Activated T-cell treated with anti-CD3 and anti-CD28 coated beads, Interleukin-2, amount 50 U/mL, for 72 hours (primary cell): ENCODE measurements around the gene ICE2. TPM values are rescaled to one million over a fixed set of nuclear protein-coding genes. Genes with fewer than 3 reads are reported as not detected.

Experiments
- ATAC-seq, 2 donors: fragments of 150-1000 bp; cut with Tn5 transposase; replicated peaks in 1 of 2; 2 replicates each; pipeline ENCODE4 v1.10.0; 2021; ENCODE audit warnings: moderate library complexity in 2 of 2, mild to moderate bottlenecking in 1 of 2
- DNase-seq, 2 donors: peaks; one replicate each; pipeline ENCODE4 v3.0.0; 2021 to 2022; ENCODE audit warnings: mixed read lengths in 1 of 2
- H3K27ac Mint-ChIP-seq: one replicate; pipeline ENCODE4 v1.8.0; 2022; ENCODE audit warnings: mild to moderate bottlenecking, moderate library complexity, mixed read lengths
- H3K27me3 Mint-ChIP-seq: one replicate; pipeline ENCODE4 v1.8.0; 2022; ENCODE audit warnings: low read depth, mixed read lengths
- H3K36me3 Mint-ChIP-seq, 2 donors: one replicate each; pipeline ENCODE4 v1.8.0; 2022; ENCODE audit warnings: mixed read lengths in 2 of 2, mild to moderate bottlenecking in 1 of 2; ENCODE audit not compliant: insufficient read depth in 2 of 2
- H3K4me1 Mint-ChIP-seq: one replicate; pipeline ENCODE4 v1.8.0; 2022; ENCODE audit warnings: low read depth, mixed read lengths
- H3K4me3 Mint-ChIP-seq, 2 donors: one replicate each; pipeline ENCODE4 v1.8.0; 2022; ENCODE audit warnings: mild to moderate bottlenecking in 2 of 2, mixed read lengths in 2 of 2, moderate library complexity in 2 of 2
- H3K9me3 Mint-ChIP-seq, 2 donors: one replicate each; pipeline ENCODE4 v1.8.0; 2022; ENCODE audit warnings: mixed read lengths in 2 of 2
- total RNA-seq, 2 donors: library from RNA; stranded (reverse); gene quantifications; one replicate each; pipeline ENCODE4 v1.2.3, GENCODE V29; 2022

The ICE2 gene
- total RNA-seq, 2 donors from 2014 or later = 81.5 to 91.7 TPM

DNA sequence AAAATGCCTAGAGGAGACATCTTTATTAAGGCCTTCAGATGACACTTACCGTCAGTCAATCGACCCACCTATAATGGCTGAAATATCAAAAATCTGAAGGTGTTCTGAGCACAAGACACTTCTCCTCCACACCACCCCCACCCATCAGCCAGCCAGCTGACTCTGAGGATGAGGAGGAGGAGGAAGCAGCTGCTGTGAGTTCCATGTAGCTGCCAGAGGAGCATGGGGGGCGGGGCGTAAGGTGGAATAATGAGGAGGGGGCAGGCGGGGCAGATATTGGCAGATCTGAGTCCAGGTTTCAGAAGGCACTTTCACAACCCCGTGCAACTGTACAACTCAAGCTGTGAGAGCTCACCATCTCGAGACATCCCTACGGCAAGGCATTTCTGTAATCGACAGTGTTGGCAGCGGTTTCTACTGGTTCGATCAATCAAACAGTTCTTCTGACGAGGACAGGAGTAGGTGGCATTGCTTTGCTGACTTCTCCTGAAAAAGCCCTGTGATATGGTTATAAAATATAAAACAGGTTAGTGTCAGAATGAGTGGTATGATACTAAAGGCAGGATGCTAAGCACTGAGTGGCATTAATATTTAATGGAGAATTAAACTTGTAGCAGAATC lies 35.4 kb upstream of the ICE2 start:
- Mint-ChIP-seq H3K4me3 (no peak overlapping the region), H3K36me3 (peaks cover 18 to 23% of the 10 kb centered on the region in 2 donors), H3K4me1 (peaks cover 37% of the 10 kb centered on the region), H3K27ac (no peak overlapping the region), H3K27me3 (no peaks in the 10 kb centered on the region), H3K9me3 (no peaks in the 10 kb centered on the region)
- no peak for ATAC-seq
- no peak for DNase-seq

DNA sequence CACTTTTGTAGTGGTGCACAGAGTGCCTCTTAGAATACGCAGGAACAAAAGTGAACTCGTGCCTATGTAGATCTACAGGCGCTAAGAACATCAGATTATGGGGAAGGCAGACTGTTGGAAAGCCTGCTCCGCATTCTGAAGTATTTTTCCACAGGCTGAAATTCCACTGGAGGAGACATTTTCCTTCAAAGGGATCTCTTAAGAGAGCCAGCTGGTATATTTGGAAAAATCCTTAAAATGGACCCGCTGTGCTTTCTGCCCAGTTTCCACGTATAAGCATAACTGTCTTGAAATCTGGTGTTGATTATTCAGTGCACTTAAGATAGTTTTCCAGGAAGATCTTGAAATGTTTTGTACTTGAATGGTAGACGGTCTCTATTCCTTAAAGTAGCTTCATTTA lies 34.7 kb upstream of the ICE2 start:
- Mint-ChIP-seq H3K36me3 (peaks cover 18 to 23% of the 10 kb centered on the region in 2 donors), H3K27ac (no peak overlapping the region), H3K27me3 (no peaks in the 10 kb centered on the region), H3K4me3 (no peak overlapping the region), H3K4me1 (peaks cover 42% of the 10 kb centered on the region), H3K9me3 (no peaks in the 10 kb centered on the region)
- no peak for DNase-seq
- ATAC-seq = no peak

DNA sequence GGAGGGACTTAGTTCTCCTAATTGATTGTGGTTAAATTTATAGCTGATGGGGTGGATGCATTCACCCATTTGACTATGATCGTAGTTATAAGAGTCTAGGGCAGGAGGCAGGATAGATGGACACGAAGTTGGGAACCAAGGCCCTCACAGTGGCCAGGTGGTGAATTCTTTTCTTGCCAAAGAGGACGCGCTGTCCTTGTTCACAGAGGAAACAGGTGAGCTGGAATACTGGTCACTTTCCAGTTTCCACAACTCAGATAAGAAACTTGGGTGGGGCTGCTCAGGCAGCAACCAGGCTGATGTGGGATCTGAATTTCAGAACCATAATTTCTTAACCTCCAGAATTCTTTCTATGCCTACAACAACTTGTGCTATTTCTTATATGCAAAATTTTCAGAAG lies 34.0 kb upstream of the ICE2 start:
- peaks cover 15 to 23% of the 10 kb centered on the region in 2 donors for H3K36me3 Mint-ChIP-seq
- ATAC-seq = no peak
- no peak for DNase-seq
- H3K4me1 Mint-ChIP-seq = peaks cover 49% of the 10 kb centered on the region
- no peak overlapping the region for H3K4me3 Mint-ChIP-seq
- H3K27me3 Mint-ChIP-seq = no peaks in the 10 kb centered on the region
- H3K27ac Mint-ChIP-seq = no peak overlapping the region
- no peaks in the 10 kb centered on the region for H3K9me3 Mint-ChIP-seq

DNA sequence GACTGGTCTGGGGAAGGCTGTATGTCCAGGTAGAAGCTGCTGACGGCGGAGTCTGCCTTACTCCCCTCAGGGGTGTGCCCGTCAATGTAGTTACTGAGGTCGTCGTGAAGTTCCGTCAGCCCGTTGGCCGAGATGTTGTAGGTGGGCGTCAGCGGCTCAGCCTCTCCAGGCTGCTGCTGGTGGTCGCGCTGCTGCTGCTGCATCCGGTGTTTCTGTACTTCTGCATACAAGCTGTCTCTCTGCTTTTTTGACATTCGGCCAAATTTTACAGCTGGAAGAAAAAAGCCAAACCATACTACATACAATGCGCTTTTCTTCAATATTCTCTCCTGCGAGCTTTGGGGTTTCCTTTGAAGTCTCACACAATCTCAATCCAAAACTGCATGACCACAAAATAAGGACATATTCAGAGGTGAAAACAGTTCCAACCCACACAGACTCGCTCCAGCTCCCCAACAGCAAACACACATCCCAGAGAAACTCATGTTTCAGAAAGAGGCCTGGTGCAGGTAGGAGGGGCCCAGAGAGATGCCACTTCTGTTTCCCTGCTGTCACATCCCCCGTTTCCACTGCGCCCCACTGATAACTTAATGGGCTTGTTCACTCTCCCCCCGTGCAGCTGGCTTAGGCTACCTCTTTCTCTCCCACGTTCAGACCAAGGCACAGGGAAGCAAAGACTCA lies 32.5 kb upstream of the ICE2 start:
- ATAC-seq (no peak), DNase-seq (no peak)
- Mint-ChIP-seq H3K27ac (peak overlapping the region; percentile 56), H3K4me3 (peak overlapping the region; percentile 47 to 48), H3K4me1 (peaks cover 58% of the 10 kb centered on the region), H3K9me3 (no peaks in the 10 kb centered on the region), H3K36me3 (peaks cover 15 to 23% of the 10 kb centered on the region in 2 donors), H3K27me3 (no peaks in the 10 kb centered on the region)

DNA sequence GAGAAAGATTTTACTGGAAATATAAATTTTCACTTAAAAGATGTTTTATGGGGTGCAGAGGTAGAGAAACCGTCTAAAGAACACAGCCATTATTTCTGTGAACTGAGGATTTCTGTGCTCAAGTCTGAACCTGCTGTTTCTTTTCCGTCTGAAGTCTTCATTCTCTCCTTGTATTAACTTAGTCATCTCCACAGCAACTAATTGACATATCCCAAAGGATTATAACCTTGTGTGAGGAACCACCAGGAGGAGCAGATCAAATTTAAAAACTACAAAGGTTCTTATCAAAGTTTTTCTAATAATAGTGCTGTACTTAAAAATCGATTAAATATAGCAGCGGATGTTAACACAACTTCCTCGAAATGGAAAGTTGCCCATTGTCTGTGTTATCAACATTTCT lies 31.1 kb upstream of the ICE2 start:
- DNase-seq = no peak
- ATAC-seq = no peak
- Mint-ChIP-seq H3K27ac (peak overlapping the region; percentile 64), H3K4me3 (peak overlapping the region in 1 of 2 donors; percentile 42), H3K27me3 (no peaks in the 10 kb centered on the region), H3K9me3 (no peaks in the 10 kb centered on the region), H3K36me3 (peaks cover 15 to 27% of the 10 kb centered on the region in 2 donors), H3K4me1 (peaks cover 58% of the 10 kb centered on the region)

DNA sequence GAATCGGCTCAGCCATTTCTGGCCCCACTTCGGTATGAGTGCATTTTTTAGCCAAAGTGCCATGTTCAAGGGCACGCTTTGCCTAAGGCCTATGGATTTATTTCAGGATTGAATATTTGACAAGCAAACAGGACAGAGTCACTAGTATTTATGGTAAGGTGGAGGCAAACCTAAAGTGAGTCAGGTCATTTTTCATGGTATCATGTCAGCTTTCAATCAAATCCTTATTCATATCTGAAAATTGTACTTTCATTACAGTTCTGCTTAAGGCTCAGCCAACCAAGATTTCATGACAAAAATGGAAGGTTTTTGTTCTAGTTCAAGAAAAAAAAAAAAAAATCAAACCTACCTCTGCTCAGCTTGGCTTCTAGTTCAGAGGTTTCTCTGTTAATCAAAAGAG lies 30.5 kb upstream of the ICE2 start:
- H3K4me3 Mint-ChIP-seq = peak overlapping the region in 1 of 2 donors; percentile 42
- H3K4me1 Mint-ChIP-seq = peaks cover 58% of the 10 kb centered on the region
- peaks cover 15 to 27% of the 10 kb centered on the region in 2 donors for H3K36me3 Mint-ChIP-seq
- no peak for DNase-seq
- H3K27me3 Mint-ChIP-seq = no peaks in the 10 kb centered on the region
- peak; percentile 48 to 67 for ATAC-seq
- H3K9me3 Mint-ChIP-seq = no peaks in the 10 kb centered on the region
- peak overlapping the region; percentile 64 for H3K27ac Mint-ChIP-seq

DNA sequence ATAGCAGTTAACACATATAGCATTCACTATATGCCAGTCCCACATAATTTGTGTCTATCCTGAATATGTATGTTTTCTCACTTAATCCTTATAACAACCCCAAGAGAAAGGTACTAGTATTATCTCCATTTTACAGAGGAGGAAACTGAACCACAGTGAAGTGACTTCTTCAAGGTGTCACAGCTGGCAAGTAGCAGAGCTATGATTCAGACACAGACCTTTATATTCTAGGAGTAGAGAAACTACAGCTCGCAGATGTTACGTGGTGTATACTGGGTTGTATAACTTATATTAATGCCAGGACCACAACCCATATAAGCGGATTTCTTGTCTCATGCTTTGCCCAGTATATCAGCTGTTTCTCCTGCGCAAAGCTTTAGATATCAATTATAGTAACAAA lies 29.5 kb upstream of the ICE2 start:
- Mint-ChIP-seq H3K9me3 (no peaks in the 10 kb centered on the region), H3K27me3 (no peaks in the 10 kb centered on the region), H3K4me3 (peak overlapping the region in 1 of 2 donors; percentile 42), H3K4me1 (peaks cover 58% of the 10 kb centered on the region), H3K36me3 (peaks cover 7 to 23% of the 10 kb centered on the region in 2 donors), H3K27ac (peak overlapping the region; percentile 64)
- ATAC-seq (peak; percentile 66 to 72), DNase-seq (no peak)

DNA sequence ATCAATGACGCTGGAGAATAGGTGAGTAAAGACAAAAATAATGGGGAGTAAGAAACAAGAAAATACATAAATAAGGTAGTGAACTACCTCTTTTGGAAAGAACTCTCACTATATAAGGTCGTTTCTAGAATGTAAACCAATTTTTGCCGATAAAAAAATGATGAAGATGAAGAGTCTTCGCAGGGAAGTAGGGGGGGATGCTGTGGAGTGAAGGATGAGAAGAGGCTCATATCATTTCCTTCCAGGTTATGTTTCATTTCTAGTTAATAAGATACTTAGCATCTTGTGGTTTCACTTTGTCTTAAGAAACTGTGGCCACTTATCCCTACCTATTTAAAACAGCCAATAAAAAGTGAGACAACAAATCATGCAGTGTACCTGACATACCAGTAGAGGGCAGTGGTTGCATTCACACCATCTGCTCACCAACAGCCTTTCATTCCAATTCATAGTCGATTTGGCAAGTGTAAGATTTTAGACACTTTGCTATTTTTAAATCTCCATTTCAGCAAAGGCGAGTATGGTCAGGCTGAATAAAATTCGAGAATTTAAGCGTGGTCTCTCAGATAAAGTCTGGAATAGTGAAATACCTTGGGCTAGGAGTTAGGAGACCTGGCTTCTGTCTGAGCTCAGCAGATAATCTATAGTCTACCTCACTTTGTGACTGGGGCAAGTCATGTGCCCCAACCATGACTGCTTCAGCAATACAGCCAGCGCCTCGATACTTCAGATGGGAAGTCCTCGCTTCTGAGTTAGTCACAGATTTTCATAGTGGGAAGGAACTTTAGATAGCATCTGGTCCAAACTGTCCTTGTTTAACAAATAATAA lies 28.9 kb upstream of the ICE2 start:
- H3K27me3 Mint-ChIP-seq = no peaks in the 10 kb centered on the region
- ATAC-seq = peak; percentile 63 to 70
- peak; percentile 38 to 49 for DNase-seq
- peak overlapping the region; percentile 64 for H3K27ac Mint-ChIP-seq
- H3K4me3 Mint-ChIP-seq = peak overlapping the region in 1 of 2 donors; percentile 42
- H3K36me3 Mint-ChIP-seq = peaks cover 5 to 19% of the 10 kb centered on the region in 2 donors
- no peaks in the 10 kb centered on the region for H3K9me3 Mint-ChIP-seq
- H3K4me1 Mint-ChIP-seq = peaks cover 56% of the 10 kb centered on the region

DNA sequence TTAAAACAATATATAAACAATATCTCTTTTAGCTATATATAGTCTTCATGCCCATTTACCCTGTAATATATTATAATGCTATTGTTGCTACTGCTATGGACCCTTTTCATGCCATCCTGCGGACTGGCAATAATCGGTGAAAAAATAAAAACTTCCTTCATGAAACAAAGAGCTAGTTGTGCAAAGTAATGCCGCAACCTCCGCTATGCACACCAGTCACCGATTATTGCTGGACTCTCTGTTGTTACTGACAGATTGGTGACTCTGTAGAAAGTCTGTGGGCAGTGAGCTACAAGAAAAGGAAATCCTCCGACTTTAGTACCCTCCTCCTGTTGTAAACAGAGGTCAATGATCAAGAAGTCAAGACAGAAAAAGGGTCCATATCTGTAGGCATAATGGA lies 17.9 kb upstream of the ICE2 start:
- Mint-ChIP-seq H3K4me3 (no peak overlapping the region), H3K9me3 (no peaks in the 10 kb centered on the region), H3K4me1 (peaks cover 6% of the 10 kb centered on the region), H3K27ac (peak overlapping the region; percentile 61), H3K36me3 (peaks cover 2 to 7% of the 10 kb centered on the region in 2 donors), H3K27me3 (no peaks in the 10 kb centered on the region)
- no peak for ATAC-seq
- DNase-seq = no peak

DNA sequence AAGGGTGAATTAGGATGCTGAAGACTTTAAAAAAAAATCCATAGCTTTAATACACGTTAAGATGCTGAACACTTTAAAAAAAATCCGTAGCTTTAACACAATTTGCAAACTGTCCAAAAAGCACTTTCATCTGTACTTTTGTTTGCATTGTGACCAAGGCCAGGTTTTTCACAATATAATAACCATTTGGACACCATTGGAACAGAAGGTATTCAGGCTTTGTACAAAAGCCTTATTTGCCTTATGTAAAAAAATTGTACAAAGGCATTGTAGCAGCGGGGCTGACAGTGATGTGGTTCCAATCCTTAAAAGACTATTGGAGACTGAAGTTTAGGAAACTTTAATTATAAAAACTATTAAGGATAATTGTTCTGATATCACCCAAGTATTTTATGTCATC lies 15.2 kb upstream of the ICE2 start:
- ATAC-seq (no peak), DNase-seq (no peak)
- H3K27ac Mint-ChIP-seq = no peak overlapping the region
- no peaks in the 10 kb centered on the region for H3K27me3 Mint-ChIP-seq
- H3K36me3 Mint-ChIP-seq = peaks cover 2 to 7% of the 10 kb centered on the region in 2 donors
- no peaks in the 10 kb centered on the region for H3K9me3 Mint-ChIP-seq
- peaks cover 10% of the 10 kb centered on the region for H3K4me1 Mint-ChIP-seq
- H3K4me3 Mint-ChIP-seq = no peak overlapping the region

DNA sequence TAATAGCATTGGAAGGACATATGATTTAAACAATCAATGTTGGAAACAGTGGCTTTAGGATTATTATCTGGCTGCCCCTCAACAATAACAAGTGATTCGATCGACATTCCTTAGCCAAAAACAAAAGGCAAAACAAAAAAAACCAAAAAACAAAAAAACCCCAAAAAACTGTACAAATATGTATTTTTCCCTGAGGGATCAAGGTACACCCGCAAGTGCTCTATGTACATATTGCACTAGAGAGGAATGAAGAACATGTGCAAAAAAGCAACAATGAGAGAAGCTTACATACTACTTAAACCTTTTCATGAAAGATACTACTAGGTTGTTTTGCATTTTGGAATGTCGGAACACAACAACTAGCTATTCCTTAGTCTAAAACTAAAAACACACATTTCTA lies 14.2 kb upstream of the ICE2 start:
- no peaks in the 10 kb centered on the region for H3K9me3 Mint-ChIP-seq
- peaks cover 2 to 7% of the 10 kb centered on the region in 2 donors for H3K36me3 Mint-ChIP-seq
- ATAC-seq (no peak), DNase-seq (no peak)
- H3K27ac Mint-ChIP-seq = peak overlapping the region; percentile 48
- no peaks in the 10 kb centered on the region for H3K27me3 Mint-ChIP-seq
- H3K4me3 Mint-ChIP-seq = no peak overlapping the region
- peaks cover 10% of the 10 kb centered on the region for H3K4me1 Mint-ChIP-seq

DNA sequence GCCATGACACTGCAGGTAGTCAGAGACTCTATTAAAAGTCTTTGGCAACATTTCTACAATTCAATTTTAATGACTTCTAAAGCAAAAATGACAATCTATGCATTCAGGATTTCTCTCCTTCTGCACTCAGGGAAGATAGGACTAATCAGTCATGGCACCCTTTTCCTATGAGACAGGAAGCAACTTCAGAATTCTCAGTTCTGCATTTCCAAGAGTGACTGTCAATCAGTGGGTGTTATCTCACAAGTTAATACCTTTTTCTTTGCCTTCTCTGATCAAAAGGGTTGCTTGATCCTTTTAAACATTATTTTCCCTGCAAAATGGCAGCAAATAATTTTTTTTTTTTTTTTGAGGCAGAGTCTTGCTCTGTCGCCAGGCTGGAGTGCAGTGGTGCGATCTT lies 7.8 kb upstream of the ICE2 start:
- H3K4me1 Mint-ChIP-seq = peaks cover 11% of the 10 kb centered on the region
- H3K9me3 Mint-ChIP-seq = no peaks in the 10 kb centered on the region
- no peaks in the 10 kb centered on the region for H3K36me3 Mint-ChIP-seq
- no peak overlapping the region for H3K4me3 Mint-ChIP-seq
- ATAC-seq (no peak), DNase-seq (no peak)
- no peak overlapping the region for H3K27ac Mint-ChIP-seq
- no peaks in the 10 kb centered on the region for H3K27me3 Mint-ChIP-seq

DNA sequence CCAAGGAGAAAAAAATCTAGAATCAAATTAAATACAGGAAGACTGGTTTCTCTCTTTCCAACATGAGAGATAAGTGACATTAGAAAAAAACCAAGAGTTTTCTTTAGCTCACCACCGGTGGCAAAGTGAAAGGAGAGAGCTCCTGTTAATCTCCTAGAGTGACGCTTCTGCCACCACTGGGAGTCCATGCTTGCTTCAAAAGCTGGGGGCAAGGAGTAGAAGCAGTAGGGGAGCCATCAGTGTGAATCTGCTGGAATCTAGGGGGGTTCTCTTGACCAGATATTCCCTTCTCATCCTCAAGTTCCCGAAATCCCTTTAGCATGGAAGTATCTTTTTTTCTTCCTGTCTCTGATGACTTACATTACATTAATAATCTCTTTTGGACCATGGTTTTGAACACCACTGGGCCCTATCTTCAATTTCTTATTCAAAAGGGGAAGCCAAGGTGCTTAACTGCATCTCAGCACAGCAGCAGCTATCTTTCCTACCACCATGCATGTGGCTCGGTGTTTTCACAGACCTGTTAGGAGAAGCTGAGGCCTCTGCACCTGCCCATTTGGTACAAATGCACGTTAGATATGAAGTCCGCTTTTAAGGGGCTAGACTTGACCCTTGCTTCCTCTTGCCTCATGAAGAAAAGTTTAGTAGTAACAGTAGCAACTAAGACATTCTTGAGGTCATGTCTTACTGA lies 6.6 kb upstream of the ICE2 start:
- DNase-seq = no peak
- Mint-ChIP-seq H3K4me1 (peaks cover 12% of the 10 kb centered on the region), H3K4me3 (no peak overlapping the region), H3K9me3 (no peaks in the 10 kb centered on the region), H3K27me3 (no peaks in the 10 kb centered on the region), H3K27ac (no peak overlapping the region), H3K36me3 (no peaks in the 10 kb centered on the region)
- no peak for ATAC-seq
